ENCODE data around the gene MAP1B.
"Not testable (repeated sequence)": the region's sequence is repeated elsewhere in the genome, so short reads cannot be mapped to it uniquely, and the experiment has no call there.

The MAP1B gene

DNA sequence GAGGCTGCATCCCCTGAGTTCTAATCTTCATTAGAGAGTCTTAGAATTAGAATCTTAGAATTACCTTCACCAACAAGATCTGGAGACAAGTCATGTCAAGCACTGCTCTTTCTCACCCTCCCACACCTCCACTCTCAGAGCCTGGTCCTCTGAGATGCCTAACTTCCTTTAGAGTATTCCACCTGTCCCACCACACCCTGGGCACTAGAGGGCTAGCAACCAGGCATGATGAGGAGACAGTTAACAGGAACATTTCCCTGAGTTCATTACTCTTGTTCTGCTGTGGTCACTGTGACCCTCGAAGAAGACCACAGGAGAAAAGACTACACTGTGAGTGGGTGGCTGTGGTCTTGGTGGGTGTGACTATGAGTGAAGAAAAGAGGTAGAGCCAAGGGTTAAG is 25.2 kb upstream of the MAP1B start:
- H3K4me1 Mint-ChIP-seq (ENCODE audit: low read depth): no peaks in the 10 kb centered on the region
- H3K27ac Mint-ChIP-seq: no peak overlapping the region
- no peak overlapping the region for H3K4me3 Mint-ChIP-seq
- no peaks in the 10 kb centered on the region for H3K36me3 Mint-ChIP-seq
- no peaks in the 10 kb centered on the region for H3K9me3 Mint-ChIP-seq (ENCODE audit: low read depth)
- H3K27me3 Mint-ChIP-seq: peaks cover 15% of the 10 kb centered on the region

DNA sequence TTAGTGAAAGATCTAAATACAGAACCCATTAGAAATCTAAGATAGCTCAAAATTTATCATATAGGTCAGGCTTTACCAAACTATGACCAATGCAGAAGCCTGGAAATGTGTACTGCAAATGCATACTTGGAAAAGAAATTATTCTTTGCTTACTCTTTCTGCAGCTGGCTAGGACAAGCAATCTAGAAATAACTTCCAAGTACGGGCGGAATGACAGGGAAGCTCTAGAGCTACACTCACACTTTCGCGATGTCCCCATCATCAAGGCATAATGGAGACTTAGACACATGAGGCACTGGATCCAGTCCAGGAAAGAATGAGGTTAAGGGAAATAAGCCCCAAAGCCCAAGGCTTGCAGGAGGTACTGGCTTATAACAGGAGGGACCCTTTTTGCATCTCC is 22.4 kb upstream of the MAP1B start:
- Mint-ChIP-seq H3K36me3 (no peaks in the 10 kb centered on the region), H3K4me1 (ENCODE audit: low read depth) (no peaks in the 10 kb centered on the region), H3K9me3 (ENCODE audit: low read depth) (no peaks in the 10 kb centered on the region), H3K27me3 (peaks cover 15% of the 10 kb centered on the region), H3K4me3 (no peak overlapping the region), H3K27ac (no peak overlapping the region)

DNA sequence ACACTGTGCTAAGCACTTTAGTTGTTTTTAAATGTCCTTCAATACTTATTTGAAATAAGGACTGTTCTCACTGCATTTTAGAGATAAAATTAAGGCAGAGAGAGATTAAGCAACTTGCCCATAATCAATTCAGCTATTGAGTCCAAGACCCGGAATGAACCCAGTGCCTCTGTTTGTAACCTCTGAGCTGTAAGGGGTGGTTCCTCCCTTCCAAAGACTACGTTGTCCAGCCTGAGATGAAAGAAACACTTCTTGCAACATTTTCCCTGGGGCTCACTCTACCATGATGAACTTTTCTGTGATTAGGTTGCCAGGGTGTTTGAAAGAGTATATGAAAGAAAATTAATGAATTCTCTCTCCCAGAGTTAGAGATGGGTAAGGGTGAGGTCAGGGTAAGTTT is 22.0 kb upstream of the MAP1B start:
- no peak overlapping the region for H3K27ac Mint-ChIP-seq
- no peaks in the 10 kb centered on the region for H3K36me3 Mint-ChIP-seq
- H3K27me3 Mint-ChIP-seq: peaks cover 14% of the 10 kb centered on the region

DNA sequence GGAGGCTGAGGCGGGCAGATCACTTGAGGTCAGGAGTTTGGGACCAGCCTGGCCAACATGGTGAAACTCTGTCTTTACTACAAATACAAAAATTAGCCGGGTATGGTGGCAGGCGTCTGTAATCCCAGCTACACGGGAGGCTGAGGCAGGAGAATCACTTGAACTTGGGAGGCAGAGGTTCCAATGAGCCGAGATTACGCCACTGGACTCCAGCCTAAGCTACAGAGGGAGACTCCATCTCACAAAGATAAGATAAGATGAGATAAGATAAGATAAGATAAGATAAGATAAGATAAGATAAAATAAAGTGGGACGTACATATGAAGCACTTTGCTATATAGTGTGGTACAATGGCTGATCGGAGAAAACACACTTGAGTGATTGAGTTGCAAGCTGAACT is 17.6 kb upstream of the MAP1B start:
- H3K27ac Mint-ChIP-seq; H3K36me3 Mint-ChIP-seq; H3K4me1 Mint-ChIP-seq (ENCODE audit: low read depth); H3K4me3 Mint-ChIP-seq; H3K27me3 Mint-ChIP-seq; H3K9me3 Mint-ChIP-seq (ENCODE audit: low read depth): not testable (repeated sequence)

More for the DNA sequence above, 22.0 kb upstream of the MAP1B start:
- Mint-ChIP-seq H3K9me3 (ENCODE audit: low read depth) (no peaks in the 10 kb centered on the region), H3K4me3 (no peak overlapping the region), H3K4me1 (ENCODE audit: low read depth) (no peaks in the 10 kb centered on the region)

DNA sequence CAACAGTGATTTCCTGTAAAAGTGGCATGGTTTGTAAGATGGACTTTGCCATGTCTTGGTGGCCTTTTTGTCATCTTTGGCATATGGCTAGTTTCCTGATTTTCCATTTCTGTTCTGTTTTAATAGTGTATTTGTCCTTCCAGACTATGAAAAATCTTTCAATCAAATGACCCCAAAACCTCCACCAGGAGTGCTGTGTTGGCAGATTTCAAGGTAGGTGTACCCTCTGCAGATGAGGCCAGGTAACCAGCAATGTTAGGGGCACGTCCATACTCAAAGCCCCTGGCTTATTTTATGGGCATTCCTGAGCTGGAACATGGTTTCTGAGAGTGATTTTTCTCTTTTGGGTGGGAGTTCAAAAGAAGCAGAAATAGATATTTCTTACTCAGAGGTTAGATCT is 15.2 kb upstream of the MAP1B start:
- Mint-ChIP-seq H3K4me3 (no peak overlapping the region), H3K4me1 (ENCODE audit: low read depth) (no peaks in the 10 kb centered on the region), H3K36me3 (no peaks in the 10 kb centered on the region), H3K9me3 (ENCODE audit: low read depth) (no peaks in the 10 kb centered on the region), H3K27ac (no peak overlapping the region), H3K27me3 (peaks cover 17% of the 10 kb centered on the region)

DNA sequence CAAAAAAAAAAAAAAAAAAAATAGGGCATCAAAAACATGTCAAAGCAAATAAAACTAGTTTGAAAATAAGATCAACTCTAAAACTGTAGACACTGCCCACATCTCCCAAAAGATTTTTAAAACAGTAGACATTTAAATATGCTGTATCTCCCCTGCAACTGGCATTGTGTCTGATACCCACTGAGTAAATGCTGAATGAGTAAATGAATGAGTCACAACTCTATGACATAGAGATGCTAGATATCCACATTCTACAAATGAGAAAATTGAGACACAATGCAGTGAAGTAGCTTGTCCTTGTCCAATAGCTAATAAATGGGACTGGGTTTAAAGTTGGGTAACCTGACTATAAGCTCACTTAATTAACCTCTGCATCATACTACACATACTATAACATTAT is 14.1 kb upstream of the MAP1B start:
- H3K36me3 Mint-ChIP-seq: no peaks in the 10 kb centered on the region

DNA sequence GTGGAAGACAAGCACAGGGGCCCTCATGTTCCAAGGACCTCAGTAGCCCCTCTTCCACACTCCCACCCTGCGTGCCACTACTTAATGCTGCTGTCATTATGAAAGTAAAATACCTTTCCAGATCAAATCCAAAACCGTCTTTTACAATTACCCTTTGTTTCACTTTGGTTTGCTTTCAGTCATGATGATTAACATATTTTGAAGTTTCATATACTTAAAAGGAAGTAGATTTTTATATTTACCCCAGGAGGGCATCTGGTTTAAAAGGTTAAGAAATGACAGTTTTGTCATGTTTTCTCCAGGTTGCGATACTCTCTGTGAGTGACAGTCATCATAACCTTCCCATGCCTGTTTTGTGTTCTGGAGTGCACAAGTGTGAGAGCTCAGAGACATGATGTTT is 13.5 kb upstream of the MAP1B start:
- no peaks in the 10 kb centered on the region for H3K36me3 Mint-ChIP-seq
- H3K9me3 Mint-ChIP-seq (ENCODE audit: low read depth): no peaks in the 10 kb centered on the region
- no peaks in the 10 kb centered on the region for H3K4me1 Mint-ChIP-seq (ENCODE audit: low read depth)
- no peak overlapping the region for H3K4me3 Mint-ChIP-seq
- peaks cover 15% of the 10 kb centered on the region for H3K27me3 Mint-ChIP-seq
- no peak overlapping the region for H3K27ac Mint-ChIP-seq

More for the DNA sequence above, 14.1 kb upstream of the MAP1B start:
- H3K4me1 Mint-ChIP-seq (ENCODE audit: low read depth): no peaks in the 10 kb centered on the region
- no peak overlapping the region for H3K27ac Mint-ChIP-seq
- H3K27me3 Mint-ChIP-seq: peaks cover 17% of the 10 kb centered on the region
- no peak overlapping the region for H3K4me3 Mint-ChIP-seq
- H3K9me3 Mint-ChIP-seq (ENCODE audit: low read depth): no peaks in the 10 kb centered on the region

DNA sequence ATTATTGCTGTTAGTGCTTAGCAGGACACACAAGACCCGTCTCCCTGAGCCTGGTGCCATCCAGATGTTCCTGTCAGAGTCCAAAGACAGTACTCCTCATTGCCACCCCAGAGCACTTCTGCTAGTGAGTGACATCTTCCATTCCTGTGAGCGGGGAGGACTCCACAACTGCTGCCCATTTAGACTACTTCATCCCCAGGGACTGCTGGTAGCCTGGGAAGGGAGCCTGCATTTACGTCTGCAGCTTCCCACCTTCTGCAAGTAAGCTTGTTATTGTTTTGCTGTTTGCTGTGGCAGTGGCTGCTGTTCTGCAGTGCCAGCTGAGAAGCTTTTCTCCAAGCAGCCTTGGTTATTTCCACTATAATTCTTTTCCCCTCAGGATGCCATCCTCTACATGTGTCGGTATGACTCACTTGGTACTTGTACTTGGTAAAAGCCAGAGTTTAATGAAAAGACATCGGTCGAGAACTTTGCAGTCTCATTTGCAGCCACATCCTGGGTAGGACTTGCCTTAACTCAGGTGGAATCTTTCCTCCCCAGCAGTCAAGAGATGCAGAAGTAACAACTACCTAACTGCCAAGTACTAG is 10.6 kb upstream of the MAP1B start:
- H3K27me3 Mint-ChIP-seq: peaks cover 26% of the 10 kb centered on the region
- no peak overlapping the region for H3K4me3 Mint-ChIP-seq
- no peaks in the 10 kb centered on the region for H3K36me3 Mint-ChIP-seq
- no peaks in the 10 kb centered on the region for H3K4me1 Mint-ChIP-seq (ENCODE audit: low read depth)
- no peak overlapping the region for H3K27ac Mint-ChIP-seq
- H3K9me3 Mint-ChIP-seq (ENCODE audit: low read depth): no peaks in the 10 kb centered on the region

DNA sequence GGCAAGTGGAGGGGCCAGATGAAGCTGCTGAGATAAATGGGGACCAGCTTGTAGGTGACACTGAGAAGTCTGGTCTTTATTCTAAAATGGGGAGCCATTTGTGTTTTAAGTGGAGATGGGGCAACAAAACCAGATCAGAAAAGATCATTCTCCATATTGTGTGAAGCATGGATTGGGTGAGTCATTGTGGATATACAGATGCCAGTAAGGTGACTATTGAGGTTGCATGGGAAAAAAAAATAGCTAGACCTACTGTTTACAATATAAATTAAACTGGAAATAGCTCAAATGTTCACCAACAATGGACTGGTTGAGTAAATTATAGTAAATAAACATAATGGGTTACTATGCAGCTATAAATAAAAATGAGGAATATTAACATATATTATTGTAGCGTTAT is 5.4 kb upstream of the MAP1B start:
- H3K4me3 Mint-ChIP-seq: no peak overlapping the region
- H3K4me1 Mint-ChIP-seq (ENCODE audit: low read depth): peaks cover 5% of the 10 kb centered on the region
- H3K27me3 Mint-ChIP-seq: peaks cover 36% of the 10 kb centered on the region
- H3K36me3 Mint-ChIP-seq: no peaks in the 10 kb centered on the region
- no peak overlapping the region for H3K27ac Mint-ChIP-seq
- H3K9me3 Mint-ChIP-seq (ENCODE audit: low read depth): no peaks in the 10 kb centered on the region

DNA sequence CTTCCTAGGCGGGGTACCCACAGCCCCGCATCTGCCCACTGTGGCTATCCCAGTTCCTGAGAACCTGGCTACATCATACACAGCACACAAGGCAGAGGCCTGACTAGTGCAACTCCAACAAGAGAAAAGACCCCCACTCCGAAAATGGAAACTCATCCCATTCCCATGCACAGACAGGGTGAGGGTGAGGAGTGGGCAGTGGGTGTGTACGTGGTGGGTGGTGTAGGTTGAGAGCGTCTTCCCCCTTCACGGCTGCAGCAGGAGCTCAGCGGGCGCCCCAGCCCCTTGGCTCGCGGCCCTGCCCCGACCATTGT is 501 bp upstream of the MAP1B start:
- H3K27ac Mint-ChIP-seq: no peak overlapping the region
- H3K36me3 Mint-ChIP-seq: no peaks in the 10 kb centered on the region
- H3K27me3 Mint-ChIP-seq: peaks cover 41% of the 10 kb centered on the region
- H3K4me1 Mint-ChIP-seq (ENCODE audit: low read depth): peaks cover 13% of the 10 kb centered on the region
- peak overlapping the region; percentile 58 for H3K4me3 Mint-ChIP-seq
- no peaks in the 10 kb centered on the region for H3K9me3 Mint-ChIP-seq (ENCODE audit: low read depth)

DNA sequence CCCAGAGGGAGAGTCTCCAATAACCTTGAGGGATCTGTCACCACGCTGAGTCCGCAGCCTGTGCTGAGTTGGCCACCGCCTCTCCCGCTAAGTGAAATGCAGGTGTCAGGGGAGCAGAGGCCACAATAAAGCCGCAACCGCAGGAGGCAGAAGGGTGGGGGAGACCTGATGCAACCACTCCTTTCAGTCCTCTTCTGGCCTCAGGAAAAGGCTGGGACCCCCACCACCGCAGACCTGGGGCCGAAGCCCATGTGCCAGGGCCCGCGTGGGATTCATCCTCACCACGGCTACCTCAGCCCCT is 576 bp downstream of the MAP1B start:
- H3K27me3 Mint-ChIP-seq: peaks cover 42% of the 10 kb centered on the region
- H3K27ac Mint-ChIP-seq: no peak overlapping the region
- H3K4me1 Mint-ChIP-seq (ENCODE audit: low read depth): peaks cover 13% of the 10 kb centered on the region
- H3K4me3 Mint-ChIP-seq: peak overlapping the region; percentile 44
- H3K9me3 Mint-ChIP-seq (ENCODE audit: low read depth): no peaks in the 10 kb centered on the region
- H3K36me3 Mint-ChIP-seq: no peaks in the 10 kb centered on the region

DNA sequence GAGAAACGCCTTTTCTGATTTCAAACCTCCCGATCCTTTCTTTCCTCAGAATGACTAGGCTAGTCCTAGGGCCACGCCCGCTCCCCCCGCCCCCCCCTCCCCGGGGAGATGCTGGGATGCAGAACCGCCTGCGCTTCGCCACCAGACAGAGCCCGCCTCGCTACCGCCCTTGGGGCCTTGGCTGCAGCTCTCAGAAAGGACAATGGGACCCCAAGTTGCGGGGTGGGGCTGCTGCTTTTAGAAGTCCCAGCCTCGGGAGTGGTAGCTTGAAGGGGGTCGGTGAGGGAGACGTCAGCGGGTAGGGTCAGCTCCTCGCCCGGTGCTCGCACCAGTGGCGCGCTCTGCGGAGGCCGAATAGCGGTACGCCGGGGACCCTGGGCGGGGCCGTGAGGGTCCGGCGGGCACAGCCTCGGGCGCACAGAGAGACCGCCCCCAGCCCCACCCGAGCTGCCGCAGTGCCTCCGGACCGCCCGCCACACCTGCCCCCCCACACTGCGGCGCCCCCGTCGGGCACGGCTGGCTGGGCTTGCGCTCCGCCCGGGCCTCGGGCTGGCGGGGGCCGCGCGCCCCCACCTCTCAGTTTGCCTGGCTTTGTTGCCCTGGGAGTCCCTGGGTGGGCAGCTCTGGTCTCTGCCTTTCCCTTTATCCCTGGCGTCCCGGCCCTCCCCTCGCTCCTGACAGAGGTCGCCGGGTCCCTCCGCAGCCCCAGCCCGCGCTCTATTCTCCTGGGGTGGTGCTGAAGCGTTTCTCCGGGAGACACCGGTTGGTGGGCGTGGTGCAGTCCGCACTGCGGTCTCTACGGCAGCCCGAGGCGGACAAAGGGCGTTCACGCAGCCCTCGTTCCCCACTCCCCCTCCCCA is 1.2 kb downstream of the MAP1B start:
- peaks cover 13% of the 10 kb centered on the region for H3K4me1 Mint-ChIP-seq (ENCODE audit: low read depth)
- no peaks in the 10 kb centered on the region for H3K36me3 Mint-ChIP-seq
- H3K4me3 Mint-ChIP-seq: peak overlapping the region; percentile 48
- no peaks in the 10 kb centered on the region for H3K9me3 Mint-ChIP-seq (ENCODE audit: low read depth)
- no peak overlapping the region for H3K27ac Mint-ChIP-seq
- peaks cover 42% of the 10 kb centered on the region for H3K27me3 Mint-ChIP-seq

DNA sequence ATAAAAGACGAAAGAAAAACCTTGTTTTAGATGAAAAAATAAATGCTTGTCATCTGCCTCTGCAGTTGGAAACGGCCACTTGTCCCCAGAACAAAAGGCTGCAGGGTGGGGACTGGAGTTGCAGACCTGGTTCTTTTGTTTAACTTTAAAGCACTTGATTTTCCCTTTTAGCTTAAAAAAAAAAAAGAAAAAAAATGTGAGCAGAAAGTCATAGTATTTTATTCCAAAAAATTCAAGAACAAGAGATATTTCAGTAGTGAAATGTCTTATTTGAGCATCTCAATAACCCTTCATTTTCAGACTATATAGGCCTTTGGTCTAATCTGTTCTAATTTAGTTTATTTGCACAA is 1.8 kb downstream of the MAP1B start:
- no peaks in the 10 kb centered on the region for H3K36me3 Mint-ChIP-seq
- H3K9me3 Mint-ChIP-seq (ENCODE audit: low read depth): no peaks in the 10 kb centered on the region
- H3K4me1 Mint-ChIP-seq (ENCODE audit: low read depth): peaks cover 13% of the 10 kb centered on the region
- no peak overlapping the region for H3K27ac Mint-ChIP-seq
- peak overlapping the region; percentile 48 for H3K4me3 Mint-ChIP-seq
- peaks cover 41% of the 10 kb centered on the region for H3K27me3 Mint-ChIP-seq

DNA sequence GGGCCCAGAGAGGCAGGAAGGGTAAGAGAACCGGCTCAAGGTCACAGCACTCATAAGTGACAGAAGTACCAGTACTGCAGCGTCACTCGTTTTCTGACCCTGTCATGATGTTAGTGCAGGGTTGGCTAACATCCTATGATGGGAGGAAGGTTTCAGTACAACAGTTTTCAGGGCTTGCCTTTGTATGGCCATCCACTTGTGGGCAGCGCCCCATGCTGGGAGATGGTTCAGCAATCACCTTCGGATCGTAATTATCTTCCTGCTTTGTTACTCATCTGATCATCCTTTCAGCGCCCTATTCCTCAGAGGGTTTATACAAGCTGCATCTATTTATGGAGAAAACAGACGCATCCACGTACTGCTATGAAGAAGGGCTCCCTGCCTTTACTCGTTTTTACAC is 2.4 kb downstream of the MAP1B start:
- Mint-ChIP-seq H3K9me3 (ENCODE audit: low read depth) (no peaks in the 10 kb centered on the region), H3K36me3 (no peaks in the 10 kb centered on the region), H3K4me3 (no peak overlapping the region), H3K4me1 (ENCODE audit: low read depth) (peaks cover 13% of the 10 kb centered on the region), H3K27ac (no peak overlapping the region), H3K27me3 (peaks cover 38% of the 10 kb centered on the region)

DNA sequence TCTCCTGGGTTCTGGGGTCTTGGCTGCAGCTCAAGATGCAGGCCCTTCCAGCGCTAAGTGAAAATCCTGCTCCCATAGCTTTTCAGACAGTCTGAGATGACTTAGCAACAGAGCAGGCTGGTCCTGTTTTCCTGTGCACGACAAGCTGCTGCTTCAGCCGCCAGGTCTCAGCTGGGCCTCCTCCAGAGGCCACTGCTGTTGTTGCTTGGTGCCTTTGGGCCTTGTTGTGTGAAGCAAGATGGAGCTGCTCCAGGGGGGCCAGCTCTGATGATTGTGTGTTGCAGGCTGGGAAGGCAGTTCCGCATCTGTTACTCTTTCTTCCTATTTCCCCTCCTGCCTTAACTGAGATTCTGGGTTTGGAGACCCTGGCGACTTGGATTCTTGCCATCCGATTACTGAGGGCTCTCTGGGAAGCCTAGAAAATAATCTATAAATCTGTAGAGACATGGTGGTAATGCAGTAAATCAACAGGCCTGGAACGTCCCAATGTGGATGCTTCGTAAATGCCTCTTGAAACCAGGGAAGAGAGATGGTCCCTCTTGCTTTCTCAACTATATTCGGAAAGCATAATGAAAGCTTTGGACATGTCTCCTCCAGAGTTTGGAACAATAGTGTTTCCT is 3.2 kb downstream of the MAP1B start:
- Mint-ChIP-seq H3K27ac (no peak overlapping the region), H3K27me3 (peaks cover 37% of the 10 kb centered on the region)

DNA sequence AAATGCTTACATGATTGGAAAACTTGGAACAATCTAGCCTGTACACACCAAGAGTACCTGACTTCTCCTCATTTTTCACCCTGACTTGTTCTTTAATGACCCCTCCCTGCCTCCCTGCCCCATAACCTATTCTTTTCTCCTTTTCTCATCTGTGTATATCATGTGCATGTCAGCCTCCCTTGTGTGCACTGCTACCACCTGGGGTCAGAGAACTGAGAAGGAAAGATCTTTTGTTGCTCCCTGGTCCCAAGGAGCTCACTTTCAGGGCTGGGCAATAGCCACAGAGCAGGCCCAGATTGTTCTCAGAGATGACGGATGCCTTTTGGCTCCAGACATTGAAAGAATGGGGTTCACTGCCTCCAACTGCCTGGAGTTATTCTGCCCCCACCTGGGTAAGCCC is 5.1 kb downstream of the MAP1B start:
- peaks cover 25% of the 10 kb centered on the region for H3K27me3 Mint-ChIP-seq
- no peaks in the 10 kb centered on the region for H3K9me3 Mint-ChIP-seq (ENCODE audit: low read depth)
- H3K4me3 Mint-ChIP-seq: no peak overlapping the region
- no peak overlapping the region for H3K27ac Mint-ChIP-seq
- H3K36me3 Mint-ChIP-seq: no peaks in the 10 kb centered on the region
- peaks cover 8% of the 10 kb centered on the region for H3K4me1 Mint-ChIP-seq (ENCODE audit: low read depth)

More for the DNA sequence above, 3.2 kb downstream of the MAP1B start:
- Mint-ChIP-seq H3K36me3 (no peaks in the 10 kb centered on the region), H3K4me3 (no peak overlapping the region), H3K4me1 (ENCODE audit: low read depth) (peaks cover 13% of the 10 kb centered on the region), H3K9me3 (ENCODE audit: low read depth) (no peaks in the 10 kb centered on the region)

Data from activated naive CD8-positive, alpha-beta T cell (primary cell).